HL-60 (cell line): ENCODE data around the gene FLNC.

Experiments
- DNase-seq, 2 experiments: peaks; one replicate each; pipeline ENCODE4 v3.0.0-alpha.2; 2010 to 2020; ENCODE audit warnings: low read depth in 1 of 2, low spot score in 1 of 2
- H3K27ac ChIP-seq: fragments of 250-450 bp; sonication (Bioruptor Pico); replicated peaks from 2 replicates; pipeline ENCODE4 v1.5.1; 2020; ENCODE audit warnings: mild to moderate bottlenecking, moderate library complexity
- H3K27me3 ChIP-seq: fragments of 250-450 bp; sonication (Bioruptor Pico); 2 replicates; pipeline ENCODE4 v1.5.1; 2021; ENCODE audit warnings: mild to moderate bottlenecking, moderate library complexity; ENCODE audit not compliant: insufficient read depth, poor library complexity, severe bottlenecking
- H3K4me3 ChIP-seq: replicated peaks from 2 replicates; pipeline ENCODE4 v1.5.1; 2011; ENCODE audit warnings: mild to moderate bottlenecking, control low read depth, low read length; ENCODE audit not compliant: insufficient read depth
- CTCF ChIP-seq: IDR thresholded peaks from one replicate; pipeline ENCODE4 v1.5.1; 2011; ENCODE audit warnings: low read length, control low read depth, inconsistent platforms; ENCODE audit not compliant: insufficient read depth
- GABPA ChIP-seq: IDR thresholded peaks from 2 replicates; pipeline ENCODE4 v1.6.1; 2012; ENCODE audit warnings: low read depth
- POLR2AphosphoS5 ChIP-seq: IDR thresholded peaks from 2 replicates; pipeline ENCODE4 v1.6.1; 2012; ENCODE audit warnings: low read depth
- REST ChIP-seq: IDR thresholded peaks from 2 replicates; pipeline ENCODE4 v1.6.1; 2012; ENCODE audit warnings: low read depth; ENCODE audit not compliant: insufficient replicate concordance
- SPI1 ChIP-seq: IDR thresholded peaks from 2 replicates; pipeline ENCODE4 v1.6.1; 2012; ENCODE audit warnings: low read depth, mild to moderate bottlenecking, borderline replicate concordance
- long read RNA-seq: library from polyadenylated mRNA; unstranded; transcript quantifications from one replicate; pipeline ENCODE4 v2.0.0, GENCODE V29; 2020

FLNC gene
- long read RNA-seq, result 0 reads

GRCh38 chr7:128830231-128831177, at the start of gene FLNC:
Gene FLNC, plus strand, starts transcription at chr7:128830406. Its CDS starts 232 bp downstream, at chr7:128830638.
- peak in 1 of 2 experiments; percentile 43 for DNase-seq
- Histone ChIP-seq H3K27me3 (peaks cover 13% of the 10 kb centered on the region), H3K27ac (no peak within 1 kb of the TSS), H3K4me3 (no peak within 1 kb of the TSS)
- TF ChIP-seq POLR2AphosphoS5 (no peak), GABPA (no peak)

GRCh38 chr7:128781126-128781525, 49.1 kb upstream of the FLNC start:
- no peak for DNase-seq
- no peaks in the 10 kb centered on the region for H3K27me3 ChIP-seq
- no peak overlapping the region for H3K4me3 ChIP-seq
- no peak overlapping the region for H3K27ac ChIP-seq
- TF ChIP-seq SPI1 (no peak), CTCF (no peak), POLR2AphosphoS5 (no peak), GABPA (no peak), REST (no peak)

GRCh38 chr7:128781851-128782250, 48.4 kb upstream of the FLNC start:
- no peak for DNase-seq
- TF ChIP-seq POLR2AphosphoS5 (no peak), REST (no peak), GABPA (no peak), SPI1 (no peak), CTCF (no peak)
- no peak overlapping the region for H3K27ac ChIP-seq

GRCh38 chr7:128783143-128783861, 46.9 kb upstream of the FLNC start:
- Histone ChIP-seq H3K4me3 (no peak overlapping the region), H3K27me3 (no peaks in the 10 kb centered on the region), H3K27ac (no peak overlapping the region)
- no peak for TF ChIP-seq GABPA
- TF ChIP-seq REST, result no peak
- no peak for TF ChIP-seq POLR2AphosphoS5
- no peak for TF ChIP-seq CTCF
- TF ChIP-seq SPI1, result no peak
- DNase-seq, result no peak

More at GRCh38 chr7:128781851-128782250, 48.4 kb upstream of the FLNC start:
- Histone ChIP-seq H3K27me3 (no peaks in the 10 kb centered on the region), H3K4me3 (no peak overlapping the region)
